ENCODE measurements around the gene ADRB2. TPM values are rescaled to one million over a fixed set of nuclear protein-coding genes. Genes with fewer than 3 reads are reported as not detected.

The ADRB2 gene
- total RNA-seq, 1 experiment from 2014 or later: 0.26 TPM

DNA sequence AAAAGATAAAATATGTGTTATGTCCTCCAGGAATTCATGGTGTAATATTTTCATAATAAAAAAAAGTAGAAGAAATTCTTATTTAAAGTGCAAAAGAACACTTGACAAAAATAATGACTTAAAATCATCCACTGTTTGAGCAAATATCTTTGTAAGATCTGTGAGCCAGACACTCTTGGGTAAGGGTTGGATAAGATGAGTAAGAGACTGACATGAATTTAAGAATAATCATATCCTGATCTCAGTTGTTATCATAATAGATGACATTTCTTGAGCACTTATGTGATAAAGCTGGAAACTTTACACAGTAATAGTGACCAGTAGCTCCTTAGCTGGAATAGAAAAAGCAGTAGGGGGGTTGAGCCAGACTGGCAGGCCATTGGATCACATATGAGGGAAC is 40.0 kb upstream of the ADRB2 start:
- no peaks in the 10 kb centered on the region for H3K79me1 ChIP-seq (ENCODE audit: insufficient read depth, low read depth, low read length, poor library complexity, severe bottlenecking)
- no peaks in the 10 kb centered on the region for H4K20me1 ChIP-seq (ENCODE audit: control insufficient read depth, insufficient read depth, insufficient read length)
- H3K9me3 ChIP-seq (ENCODE audit: control insufficient read depth, low read depth, low read length): no peaks in the 10 kb centered on the region
- no peaks in the 10 kb centered on the region for H3K4me1 Mint-ChIP-seq
- no peak overlapping the region for H2AFZ ChIP-seq (ENCODE audit: low read length)
- no peaks in the 10 kb centered on the region for H3K9me3 Mint-ChIP-seq
- no peak overlapping the region for H3T11ph ChIP-seq (ENCODE audit: low read length)
- no peak overlapping the region for H3K9ac ChIP-seq (ENCODE audit: extremely low read depth, insufficient read length, low read length)
- H2AK5ac ChIP-seq (ENCODE audit: insufficient read length, low read length): no peak overlapping the region
- no peak overlapping the region for H3K18ac ChIP-seq (ENCODE audit: insufficient read length, low read depth, low read length)
- no peak overlapping the region for H4K91ac ChIP-seq (ENCODE audit: insufficient read length, low read depth, low read length)
- H3K27ac Mint-ChIP-seq: no peak overlapping the region
- no peak overlapping the region for H2BK5ac ChIP-seq (ENCODE audit: insufficient read length, low read length)
- no peak overlapping the region for H3K4me2 ChIP-seq (ENCODE audit: insufficient read depth, insufficient read length, low read length)
- no peak overlapping the region for H3K4me3 Mint-ChIP-seq
- H2BK15ac ChIP-seq (ENCODE audit: low read depth, low read length): no peak overlapping the region
- H3K23ac ChIP-seq (ENCODE audit: insufficient read length, low read depth, low read length): no peak overlapping the region
- H3K14ac ChIP-seq (ENCODE audit: insufficient read depth, low read length): no peak overlapping the region
- H2BK20ac ChIP-seq (ENCODE audit: low read depth, low read length, poor library complexity, severe bottlenecking): no peak overlapping the region
- no peaks in the 10 kb centered on the region for H3K23me2 ChIP-seq (ENCODE audit: insufficient read length, low read depth, low read length, poor library complexity, severe bottlenecking)
- no peak overlapping the region for H2BK120ac ChIP-seq (ENCODE audit: low read depth, low read length, poor library complexity, severe bottlenecking)
- TF ChIP-seq CTCF (conservative IDR thresholded peaks at IDR 0.05): no peak
- no peak for DNase-seq
- no peak overlapping the region for H2BK12ac ChIP-seq (ENCODE audit: insufficient read length, low read depth, low read length)
- H3K27ac ChIP-seq (ENCODE audit: insufficient read length, low read depth, low read length): no peak overlapping the region
- no peak overlapping the region for H3K56ac ChIP-seq (ENCODE audit: insufficient read length, low read depth, low read length)
- no peak overlapping the region for H4K5ac ChIP-seq (ENCODE audit: insufficient read length, low read depth, low read length)
- H3K4ac ChIP-seq (ENCODE audit: low read depth, low read length): no peak overlapping the region
- no peaks in the 10 kb centered on the region for H3K27me3 ChIP-seq (ENCODE audit: insufficient read depth, low read length)
- H3K36me3 Mint-ChIP-seq (ENCODE audit: insufficient read depth in 1 of 3, low read depth in 3 of 3): no peaks in the 10 kb centered on the region
- H4K8ac ChIP-seq (replicated peaks; ENCODE audit: insufficient read length, low read depth, low read length): no peak overlapping the region
- H3K4me1 ChIP-seq (ENCODE audit: insufficient read depth, low read length): no peaks in the 10 kb centered on the region
- H3K79me2 ChIP-seq (ENCODE audit: insufficient read depth, low read length): no peaks in the 10 kb centered on the region
- H3K27me3 Mint-ChIP-seq (ENCODE audit: low read depth): peaks cover 1% of the 10 kb centered on the region

All from H9 (cell line).